Neuronal stem cell (in vitro differentiated cells): ENCODE measurements around the gene DNAH1.

Experiments used
- DNase-seq: peaks from one replicate; pipeline ENCODE4 v3.0.0-alpha.2; 2013; ENCODE audit warnings: low spot score
- H2AFZ ChIP-seq: one replicate; pipeline ENCODE4 v1.6.1; 2013; ENCODE audit warnings: mild to moderate bottlenecking, low read length, inconsistent platforms
- H2AK5ac ChIP-seq: 2 replicates; pipeline ENCODE4 v1.6.1; 2013; ENCODE audit warnings: low read depth, mild to moderate bottlenecking, inconsistent platforms, low read length, moderate library complexity, mixed read lengths
- H2BK120ac ChIP-seq: 2 replicates; pipeline ENCODE4 v1.6.1; 2013; ENCODE audit warnings: low read depth, mild to moderate bottlenecking, inconsistent platforms, low read length, moderate library complexity, mixed read lengths
- H2BK12ac ChIP-seq: one replicate; pipeline ENCODE4 v1.6.1; 2013; ENCODE audit warnings: low read length, inconsistent platforms
- H2BK15ac ChIP-seq: 2 replicates; pipeline ENCODE4 v1.6.1; 2013; ENCODE audit warnings: mild to moderate bottlenecking, low read length, inconsistent platforms, mixed read lengths
- H2BK5ac ChIP-seq: one replicate; pipeline ENCODE4 v1.6.1; 2013; ENCODE audit warnings: inconsistent platforms, mild to moderate bottlenecking, low read length, moderate library complexity
- H3K14ac ChIP-seq: one replicate; pipeline ENCODE4 v1.6.1; 2013; ENCODE audit warnings: low read length, inconsistent platforms
- H3K18ac ChIP-seq: 2 replicates; pipeline ENCODE4 v1.6.1; 2013; ENCODE audit warnings: low read length, inconsistent platforms
- H3K23ac ChIP-seq: 2 replicates; pipeline ENCODE4 v1.6.1; 2013; ENCODE audit warnings: low read depth, mild to moderate bottlenecking, mixed read lengths, low read length, inconsistent platforms; ENCODE audit not compliant: poor library complexity
- H3K27ac ChIP-seq: replicated peaks from 3 replicates; pipeline ENCODE4 v1.5.1; 2013; ENCODE audit warnings: low read length, inconsistent platforms
- H3K27me3 ChIP-seq, 3 experiments: 2 replicates each; pipeline ENCODE4 v1.6.1; 2013; ENCODE audit warnings: low read length in 3 of 3, mild to moderate bottlenecking in 2 of 3, inconsistent platforms in 1 of 3, low read depth in 1 of 3, mixed read lengths in 1 of 3, moderate library complexity in 1 of 3; ENCODE audit not compliant: control insufficient read depth in 3 of 3, insufficient read depth in 3 of 3
- H3K36me3 ChIP-seq, 2 donors: replicated peaks in 1 of 2; 2 replicates each; pipeline ENCODE4 v1.6.1; 2013; ENCODE audit warnings: low read length in 2 of 2; ENCODE audit not compliant: control insufficient read depth in 2 of 2, insufficient read depth in 2 of 2
- H3K4ac ChIP-seq: 2 replicates; pipeline ENCODE4 v1.6.1; 2013; ENCODE audit warnings: inconsistent platforms, mild to moderate bottlenecking, low read length, moderate library complexity
- H3K4me1 ChIP-seq, 2 donors: 1 replicate in 1 of 2; 2 replicates in 1 of 2; pipeline ENCODE4 v1.6.1; 2013; ENCODE audit warnings: low read length in 2 of 2, low read depth in 1 of 2; ENCODE audit not compliant: control insufficient read depth in 2 of 2, insufficient read depth in 1 of 2
- H3K4me2 ChIP-seq: one replicate; pipeline ENCODE4 v1.6.1; 2013; ENCODE audit warnings: mild to moderate bottlenecking, low read length, inconsistent platforms; ENCODE audit not compliant: insufficient read depth, poor library complexity, severe bottlenecking
- H3K4me3 ChIP-seq, 2 donors: 2 replicates each; pipeline ENCODE4 v1.5.1; 2013; ENCODE audit warnings: low read length in 2 of 2, mild to moderate bottlenecking in 2 of 2, inconsistent platforms in 1 of 2, moderate library complexity in 1 of 2
- H3K79me1 ChIP-seq: one replicate; pipeline ENCODE4 v1.6.1; 2013; ENCODE audit warnings: low read depth, mild to moderate bottlenecking, inconsistent platforms, low read length, moderate library complexity
- H3K9ac ChIP-seq: one replicate; pipeline ENCODE4 v1.6.1; 2013; ENCODE audit warnings: mild to moderate bottlenecking, low read depth, low read length, inconsistent platforms; ENCODE audit not compliant: poor library complexity
- H3K9me3 ChIP-seq, 2 donors: replicated peaks in 1 of 2; 2 replicates each; pipeline versions ENCODE3 to v1.6.1; 2013; ENCODE audit warnings: low read length in 2 of 2, mild to moderate bottlenecking in 2 of 2, inconsistent platforms in 1 of 2, low read depth in 1 of 2, mixed read lengths in 1 of 2, moderate library complexity in 1 of 2; ENCODE audit not compliant: control insufficient read depth in 2 of 2, insufficient read depth in 1 of 2
- H4K8ac ChIP-seq: one replicate; pipeline ENCODE4 v1.6.1; 2013; ENCODE audit warnings: low read depth, mild to moderate bottlenecking, inconsistent platforms, low read length, moderate library complexity
- H4K91ac ChIP-seq: one replicate; pipeline ENCODE4 v1.6.1; 2013; ENCODE audit warnings: low read length, low read depth, mild to moderate bottlenecking, inconsistent platforms; ENCODE audit not compliant: poor library complexity
- WGBS, 2 donors: extraction: QIAGEN DNeasy Blood & Tissue Kit; methylation state at CpG; one replicate each; pipeline ENCODE4 v1.1.7; 2013; ENCODE audit warnings: missing lambda C conversion rate in 2 of 2, mixed read lengths in 1 of 2; ENCODE audit not compliant: insufficient read length in 2 of 2, insufficient replicate concordance in 1 of 2; ENCODE audit errors: extremely low coverage in 2 of 2; 5-methylcytosine and 5-hydroxymethylcytosine counted together

The DNAH1 gene

GRCh38 chr3:52350981-52351761, 35.1 kb downstream of the DNAH1 start:
- H4K8ac ChIP-seq = no peak overlapping the region
- WGBS, 2 donors = no CpG with 5 or more reads among the region's 11 CpGs
- no peak overlapping the region for H2BK15ac ChIP-seq
- H2BK5ac ChIP-seq = no peak overlapping the region
- peaks cover 2% of the 10 kb centered on the region in 2 donors for H3K36me3 ChIP-seq
- no peak overlapping the region for H3K23ac ChIP-seq
- H3K4me3 ChIP-seq = no peak overlapping the region
- no peak for DNase-seq
- no peak overlapping the region for H2BK12ac ChIP-seq
- H3K27ac ChIP-seq = no peak overlapping the region
- no peak overlapping the region for H2AK5ac ChIP-seq
- no peak overlapping the region for H2BK120ac ChIP-seq
- no peaks in the 10 kb centered on the region for H3K79me1 ChIP-seq
- H4K91ac ChIP-seq = no peak overlapping the region
- no peaks in the 10 kb centered on the region for H3K4me1 ChIP-seq
- no peak overlapping the region for H3K4me2 ChIP-seq
- H2AFZ ChIP-seq = no peak overlapping the region
- peak overlapping the region; percentile 44 for H3K18ac ChIP-seq
- H3K9me3 ChIP-seq = no peaks in the 10 kb centered on the region
- no peak overlapping the region for H3K9ac ChIP-seq
- no peaks in the 10 kb centered on the region for H3K27me3 ChIP-seq
- H3K4ac ChIP-seq = peak overlapping the region; percentile 28
- H3K14ac ChIP-seq = peak overlapping the region; percentile 28

GRCh38 chr3:52351762-52352368, 35.7 kb downstream of the DNAH1 start:
- H3K18ac ChIP-seq = peak overlapping the region; percentile 44
- H3K4ac ChIP-seq = peak overlapping the region; percentile 28
- WGBS, 2 donors = no CpG with 5 or more reads among the region's 13 CpGs

GRCh38 chr3:52352566-52352965, 36.4 kb downstream of the DNAH1 start:
- no peak overlapping the region for H4K8ac ChIP-seq
- H3K4ac ChIP-seq = no peak overlapping the region
- no peaks in the 10 kb centered on the region for H3K9me3 ChIP-seq
- no peak overlapping the region for H3K9ac ChIP-seq
- no peak overlapping the region for H2BK12ac ChIP-seq
- peak overlapping the region in 1 of 2 donors; percentile 6 for H3K4me3 ChIP-seq
- no peak overlapping the region for H2BK15ac ChIP-seq
- no peak overlapping the region for H2AK5ac ChIP-seq
- H2BK5ac ChIP-seq = no peak overlapping the region
- H3K27ac ChIP-seq = no peak overlapping the region
- no peaks in the 10 kb centered on the region for H3K4me1 ChIP-seq
- WGBS, 2 donors = no CpG with 5 or more reads among the region's 9 CpGs
- no peak overlapping the region for H3K14ac ChIP-seq
- peak overlapping the region; percentile 16 for H2BK120ac ChIP-seq
- H3K23ac ChIP-seq = peak overlapping the region; percentile 81
- H2AFZ ChIP-seq = no peak overlapping the region
- H3K4me2 ChIP-seq = no peak overlapping the region
- H3K79me1 ChIP-seq = no peaks in the 10 kb centered on the region
- no peak overlapping the region for H4K91ac ChIP-seq
- H3K18ac ChIP-seq = no peak overlapping the region
- no peaks in the 10 kb centered on the region for H3K27me3 ChIP-seq
- DNase-seq = no peak
- peaks cover 2% of the 10 kb centered on the region in 2 donors for H3K36me3 ChIP-seq

More at GRCh38 chr3:52351762-52352368, 35.7 kb downstream of the DNAH1 start:
- no peaks in the 10 kb centered on the region for H3K4me1 ChIP-seq
- H2AK5ac ChIP-seq = no peak overlapping the region
- no peak overlapping the region for H2BK5ac ChIP-seq
- H3K27ac ChIP-seq = no peak overlapping the region
- H4K91ac ChIP-seq = no peak overlapping the region
- H2BK120ac ChIP-seq = no peak overlapping the region
- no peaks in the 10 kb centered on the region for H3K27me3 ChIP-seq
- no peak overlapping the region for H2BK15ac ChIP-seq
- no peak overlapping the region for H2BK12ac ChIP-seq
- no peak overlapping the region for H4K8ac ChIP-seq
- no peak overlapping the region for H2AFZ ChIP-seq
- H3K4me2 ChIP-seq = no peak overlapping the region
- no peaks in the 10 kb centered on the region for H3K9me3 ChIP-seq
- H3K9ac ChIP-seq = no peak overlapping the region
- H3K36me3 ChIP-seq = peaks cover 2% of the 10 kb centered on the region in 2 donors
- H3K14ac ChIP-seq = peak overlapping the region; percentile 28
- no peak overlapping the region for H3K23ac ChIP-seq
- no peak overlapping the region for H3K4me3 ChIP-seq
- H3K79me1 ChIP-seq = no peaks in the 10 kb centered on the region
- no peak for DNase-seq

GRCh38 chr3:52353291-52353855, 37.3 kb downstream of the DNAH1 start:
- peak overlapping the region; percentile 19 for H3K18ac ChIP-seq
- H3K79me1 ChIP-seq = no peaks in the 10 kb centered on the region
- WGBS, 2 donors = no CpG with 5 or more reads among the region's 16 CpGs
- no peak overlapping the region for H4K91ac ChIP-seq
- no peaks in the 10 kb centered on the region for H3K9me3 ChIP-seq
- H3K4me1 ChIP-seq = no peaks in the 10 kb centered on the region
- no peaks in the 10 kb centered on the region for H3K27me3 ChIP-seq
- no peak overlapping the region for H3K4me2 ChIP-seq
- H3K23ac ChIP-seq = peak overlapping the region; percentile 81
- H4K8ac ChIP-seq = no peak overlapping the region
- no peak overlapping the region for H2BK5ac ChIP-seq
- peak overlapping the region; percentile 47 for H3K14ac ChIP-seq
- no peak overlapping the region for H2AK5ac ChIP-seq
- H3K4ac ChIP-seq = no peak overlapping the region
- no peak for DNase-seq
- H3K36me3 ChIP-seq = peaks cover 2% of the 10 kb centered on the region in 2 donors
- no peak overlapping the region for H2BK15ac ChIP-seq
- H3K4me3 ChIP-seq = no peak overlapping the region
- H2BK12ac ChIP-seq = peak overlapping the region; percentile 42
- no peak overlapping the region for H2BK120ac ChIP-seq
- no peak overlapping the region for H2AFZ ChIP-seq
- H3K27ac ChIP-seq = no peak overlapping the region
- H3K9ac ChIP-seq = no peak overlapping the region
